Urothelium cell line (cell line): ENCODE data around the gene C12orf56.
"Not testable (repeated sequence)": the region's sequence is repeated elsewhere in the genome, so short reads cannot be mapped to it uniquely, and the experiment has no call there.

Experiments used
- DNase-seq: peaks from one replicate; pipeline ENCODE4 v3.0.0; 2011; ENCODE audit warnings: low spot score, mixed read lengths
- FAIRE-seq: peaks from 2 replicates; lab custom pipeline; 2011; peaks lifted over from hg19 to GRCh38; lab: Jason Lieb, UNC

C12orf56 gene

DNA sequence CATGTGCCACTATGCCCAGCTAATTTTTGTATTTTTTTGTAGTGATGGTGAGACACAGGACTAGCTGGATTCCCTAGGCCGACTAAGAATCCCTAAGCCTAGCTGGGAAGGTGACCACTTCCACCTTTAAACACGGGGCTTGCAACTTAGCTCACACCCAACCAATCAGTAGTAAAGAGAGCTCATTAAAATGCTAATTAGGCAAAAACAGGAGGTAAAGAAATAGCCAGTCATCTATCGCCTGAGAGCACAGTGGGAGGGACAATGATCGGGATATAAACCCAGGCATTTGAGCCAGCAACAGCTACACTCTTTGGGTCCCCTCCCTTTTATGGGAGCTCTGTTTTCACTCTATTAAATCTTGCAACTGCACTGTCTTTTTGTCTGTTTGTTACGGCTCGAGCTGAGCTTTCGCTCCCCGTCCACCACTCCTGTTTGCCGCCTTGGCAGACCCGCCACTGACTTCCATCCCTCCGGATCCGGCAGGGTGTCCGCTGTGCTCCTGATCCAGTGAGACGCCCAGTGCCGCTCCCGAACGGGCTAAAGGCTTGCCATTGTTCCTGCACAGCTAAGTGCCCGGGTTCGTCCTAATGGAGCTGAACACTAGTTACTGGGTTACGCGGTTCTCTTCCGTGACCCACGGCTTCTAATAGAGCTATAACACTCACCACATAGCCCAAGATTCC lies 70.9 kb downstream of the C12orf56 start:
- not testable (repeated sequence) for FAIRE-seq, DNase-seq

- DNase-seq (no peak), FAIRE-seq (no peak)
Measured at GRCh38 chr12:64318605-64319004, 72.0 kb downstream of the C12orf56 start.

GRCh38 chr12:64311877-64312276 lies 78.7 kb downstream of the C12orf56 start:
- FAIRE-seq (no peak), DNase-seq (no peak)

DNA sequence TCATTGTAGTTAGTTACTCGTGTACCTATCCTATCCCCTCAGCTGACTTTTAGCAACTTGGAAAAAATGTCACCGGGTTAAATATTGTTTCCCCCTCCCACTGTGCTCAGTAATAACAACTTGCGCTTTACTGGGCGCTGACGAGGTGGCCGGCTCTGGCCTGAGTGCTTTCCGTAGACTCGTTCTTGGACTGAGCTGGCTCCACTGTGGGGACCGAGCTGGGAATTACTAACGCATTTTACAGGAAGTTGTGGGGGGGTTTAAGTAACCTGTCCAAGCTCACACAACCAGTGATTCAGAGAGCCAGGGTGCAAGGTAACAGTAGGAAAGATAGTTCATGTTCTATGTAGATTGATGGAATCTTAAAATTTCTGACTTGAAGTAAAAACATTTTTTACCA lies 86.0 kb downstream of the C12orf56 start:
- FAIRE-seq (no peak), DNase-seq (no peak)

DNA sequence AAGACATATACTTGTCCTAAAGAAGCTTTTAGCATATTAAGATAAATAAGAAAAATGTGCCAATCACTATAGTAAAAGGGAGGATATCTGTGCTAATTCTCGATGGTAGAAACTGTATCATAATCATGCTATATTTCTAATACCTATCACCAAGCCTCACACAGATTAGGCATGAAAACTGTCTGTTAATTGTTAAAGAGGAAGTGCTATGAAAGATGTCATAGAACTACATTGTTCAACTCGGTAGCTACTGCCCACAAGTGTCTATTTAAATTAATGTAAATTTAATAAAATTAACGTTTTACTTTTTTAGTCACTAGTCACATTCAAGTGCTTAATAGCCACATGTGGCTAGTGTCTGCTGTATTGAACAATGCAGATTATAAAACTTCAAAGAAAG lies 90.9 kb downstream of the C12orf56 start:
- FAIRE-seq (no peak), DNase-seq (no peak)

DNA sequence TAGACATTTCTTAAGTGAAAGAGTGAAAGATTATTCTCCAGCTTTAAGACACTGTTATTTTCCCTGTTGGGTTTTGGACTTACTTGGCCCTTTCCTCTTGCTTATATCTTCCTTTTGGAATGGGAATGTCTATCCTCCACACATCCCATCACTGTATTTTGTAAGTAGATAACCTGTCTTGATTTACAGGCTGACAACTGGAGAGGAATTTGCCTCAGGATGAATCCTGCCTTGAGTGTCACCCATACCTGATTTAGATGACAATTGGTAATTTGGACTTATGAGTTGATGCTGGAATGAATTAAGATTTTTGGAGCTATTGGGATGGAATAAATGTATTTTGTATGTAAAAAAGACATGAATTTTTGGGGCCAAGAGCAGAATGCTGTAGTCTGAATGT lies 94.3 kb downstream of the C12orf56 start:
- no peak for FAIRE-seq
- DNase-seq = no peak

DNA sequence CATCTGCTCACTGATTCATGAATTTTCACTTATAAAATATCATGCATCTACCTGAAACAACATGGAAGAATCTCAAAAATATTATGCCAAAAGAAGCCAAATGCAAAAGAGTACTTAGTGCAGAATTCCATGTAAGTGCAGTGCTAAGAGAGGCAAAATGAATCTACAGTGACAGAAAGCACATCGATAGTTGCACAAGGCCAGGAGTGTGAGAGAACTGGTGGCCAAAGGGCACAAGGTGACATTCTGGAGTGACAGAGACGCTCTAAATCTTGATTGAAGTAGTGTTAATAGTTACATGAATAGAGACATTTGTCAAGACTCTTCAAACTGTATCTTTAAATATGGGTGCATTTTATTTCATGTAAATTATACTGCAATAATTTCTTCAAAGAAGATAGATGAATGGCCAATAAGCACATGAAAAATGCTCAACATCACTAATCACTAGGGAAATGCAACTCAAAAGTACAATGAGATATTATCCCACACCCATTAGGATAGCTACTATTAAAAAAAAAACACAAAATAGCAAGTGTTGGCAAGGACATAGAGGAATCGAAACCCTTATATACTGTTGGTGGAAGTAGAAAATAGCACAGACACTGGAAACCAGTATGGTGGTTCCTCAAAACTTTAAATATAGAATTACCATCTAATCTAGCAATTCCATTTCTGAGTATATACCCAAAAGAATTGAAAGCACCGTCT lies 96.7 kb downstream of the C12orf56 start:
- no peak for FAIRE-seq
- no peak for DNase-seq

DNA sequence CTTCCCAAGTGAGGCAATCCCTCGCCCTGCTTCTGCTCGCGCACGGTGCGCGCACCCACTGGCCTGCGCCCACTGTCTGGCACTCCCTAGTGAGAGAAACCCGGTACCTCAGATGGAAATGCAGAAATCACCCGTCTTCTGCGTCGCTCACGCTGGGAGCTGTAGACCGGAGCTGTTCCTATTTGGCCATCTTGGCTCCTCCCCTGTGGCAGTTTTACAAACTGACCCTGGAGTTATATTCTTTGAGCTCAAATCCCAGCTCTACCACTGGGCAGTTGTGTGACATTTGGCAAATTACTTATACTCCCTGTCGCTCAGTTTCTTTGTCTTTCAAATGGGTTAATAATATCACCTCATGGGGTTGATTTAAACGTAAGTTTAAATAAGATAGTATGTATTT lies 97.4 kb downstream of the C12orf56 start:
- not testable (repeated sequence) for FAIRE-seq, DNase-seq

DNA sequence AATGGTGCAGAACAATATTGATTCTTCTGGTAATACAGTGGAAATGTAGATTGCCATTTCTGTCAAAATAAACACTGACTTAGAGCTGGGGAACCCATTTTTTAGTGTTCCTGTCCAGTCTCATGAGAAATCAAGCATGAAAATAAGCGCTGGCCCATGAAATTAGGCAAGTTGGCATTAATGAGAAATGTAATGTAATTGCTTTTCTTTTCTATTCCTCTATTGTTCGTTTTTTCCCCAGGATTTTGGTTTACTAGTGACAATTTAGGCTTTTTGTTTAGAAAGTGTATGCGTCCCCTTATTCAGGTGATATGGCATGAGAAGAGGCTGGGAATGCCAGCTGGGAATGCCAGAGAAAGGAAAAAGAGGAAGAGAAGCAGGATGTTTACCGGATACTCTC lies 104.0 kb downstream of the C12orf56 start:
- no peak for DNase-seq
- no peak for FAIRE-seq

GRCh38 chr12:64284256-64284655 lies 106.3 kb downstream of the C12orf56 start:
- no peak for DNase-seq
- no peak for FAIRE-seq

DNA sequence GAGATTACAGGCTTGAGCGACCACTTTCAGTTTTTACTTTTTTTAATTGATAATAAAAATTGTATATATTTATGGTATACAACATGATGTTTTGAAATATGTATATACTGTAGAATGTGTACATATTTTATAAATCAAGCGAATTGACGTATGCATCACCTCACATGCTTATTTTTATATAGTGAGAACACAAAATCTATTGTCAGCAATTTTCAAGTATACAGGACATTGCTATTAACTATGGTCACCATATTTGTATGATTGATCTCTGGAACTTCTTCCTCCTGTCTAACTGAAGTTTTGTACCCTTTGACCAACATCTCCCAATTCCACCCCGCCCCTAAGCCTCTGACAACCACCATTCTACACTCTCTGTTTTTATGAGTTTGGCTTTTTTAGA lies 112.1 kb downstream of the C12orf56 start:
- no peak for FAIRE-seq

GRCh38 chr12:64273527-64274403 lies 116.8 kb downstream of the C12orf56 start:
- FAIRE-seq (peak; percentile 27), DNase-seq (no peak)

More for the DNA sequence above, 112.1 kb downstream of the C12orf56 start:
- no peak for DNase-seq

DNA sequence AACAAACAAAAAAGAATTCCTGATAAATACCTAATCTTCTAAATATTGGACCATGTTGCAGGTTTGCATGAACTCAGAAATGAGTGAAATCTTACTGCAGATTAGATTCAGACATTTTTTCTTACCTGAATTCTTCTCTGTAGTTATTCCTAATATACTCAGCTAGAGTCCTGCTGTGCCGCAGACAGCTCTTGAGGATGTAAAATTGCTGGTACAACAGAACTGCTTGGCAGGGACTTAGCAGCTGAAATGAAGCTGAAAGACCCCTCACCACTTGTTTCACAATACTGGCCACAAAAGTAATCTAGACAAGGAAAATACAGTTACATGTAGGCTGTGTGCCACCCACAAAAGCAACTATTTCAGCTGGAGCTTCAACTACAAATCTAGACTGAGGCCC lies 120.1 kb downstream of the C12orf56 start:
- DNase-seq (no peak), FAIRE-seq (no peak)

- DNase-seq (no peak), FAIRE-seq (no peak)
Measured at GRCh38 chr12:64269161-64269560, 121.4 kb downstream of the C12orf56 start.

DNA sequence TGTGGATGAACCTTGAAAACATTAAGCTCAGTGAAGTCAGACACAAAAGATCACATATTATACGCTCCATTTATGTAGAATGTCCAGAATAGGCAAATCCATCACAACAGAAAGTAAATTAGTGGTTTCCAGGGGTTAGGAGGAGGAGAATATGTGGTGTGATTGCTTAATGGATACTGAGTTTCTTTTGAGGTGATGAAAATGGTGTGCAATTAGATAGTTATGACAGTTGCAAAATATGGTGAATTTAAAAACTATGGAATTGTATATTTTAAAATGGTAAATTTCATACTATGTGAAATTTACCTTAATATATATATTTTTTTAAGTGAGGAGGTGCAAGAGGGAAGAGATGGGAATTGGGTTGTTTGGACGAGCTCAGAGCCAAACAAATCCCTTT lies 122.1 kb downstream of the C12orf56 start:
- no peak for FAIRE-seq
- no peak for DNase-seq

DNA sequence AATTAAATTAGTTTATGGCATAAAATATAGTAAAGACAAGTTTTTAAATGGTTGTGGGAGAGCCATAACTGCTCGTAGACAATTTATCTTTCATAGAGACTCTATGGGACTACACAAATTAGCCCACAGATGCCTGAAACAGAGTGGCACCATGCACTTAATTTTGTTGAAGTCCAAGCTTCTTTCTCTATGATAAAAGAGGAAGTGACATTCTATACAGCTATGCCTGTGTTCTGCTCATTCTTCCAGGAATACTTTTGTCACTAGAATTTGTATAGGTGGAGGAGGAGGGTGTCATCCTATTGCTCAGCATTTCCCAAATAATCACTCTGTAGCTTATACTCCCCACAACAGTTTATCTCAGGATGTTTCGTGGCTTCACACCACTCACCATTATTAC lies 124.7 kb downstream of the C12orf56 start:
- FAIRE-seq (no peak), DNase-seq (no peak)

GRCh38 chr12:64261813-64262212 lies 128.7 kb downstream of the C12orf56 start:
- no peak for DNase-seq
- no peak for FAIRE-seq

DNA sequence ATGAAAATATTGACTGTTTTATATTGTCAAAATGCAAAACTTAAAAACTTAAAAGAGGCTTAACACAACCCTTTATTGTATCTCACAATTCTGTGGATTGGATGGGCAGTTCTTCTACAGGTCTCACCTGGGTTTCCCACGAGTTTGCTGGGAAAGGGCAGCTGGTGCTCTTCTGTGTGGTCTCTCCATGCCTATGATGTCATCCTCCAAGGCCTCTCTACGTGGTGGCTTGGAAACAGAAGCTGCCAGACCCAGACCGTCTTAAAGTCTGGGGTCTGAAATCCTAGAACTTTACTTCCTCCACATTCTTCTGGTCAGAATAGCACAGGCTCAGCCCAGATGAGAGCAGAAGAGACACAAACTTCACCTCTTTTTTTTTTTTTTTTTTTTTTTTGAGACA lies 132.0 kb downstream of the C12orf56 start:
- no peak for FAIRE-seq
- DNase-seq = no peak

DNA sequence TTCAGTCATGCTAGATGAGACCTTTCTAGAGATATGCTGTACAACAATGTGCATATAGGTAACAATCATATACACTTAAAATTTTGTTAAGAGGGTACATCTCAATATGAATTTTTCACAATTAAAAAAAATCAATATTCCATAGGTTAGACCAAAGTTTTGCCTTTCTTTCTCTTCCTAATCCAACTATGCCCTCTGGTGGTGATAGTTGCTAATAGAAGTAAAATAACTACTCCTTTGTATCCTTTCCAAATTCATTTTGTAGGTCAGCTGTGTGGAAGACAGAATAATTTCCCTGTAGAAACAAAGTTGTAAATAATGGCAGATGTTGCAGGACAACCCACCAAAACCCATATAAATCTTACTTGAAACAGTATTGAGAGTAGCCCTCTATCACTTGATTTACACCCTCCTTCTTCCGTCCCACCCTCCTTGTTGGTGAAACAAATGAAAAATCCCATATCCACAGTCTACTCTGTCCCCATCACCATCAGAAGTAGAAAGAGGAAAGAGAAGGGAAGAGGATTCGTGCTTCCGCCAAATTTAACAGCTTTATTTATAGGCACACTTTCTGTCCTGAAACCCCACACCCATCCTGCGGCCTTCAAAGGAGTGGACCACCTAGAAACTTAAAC lies 134.3 kb downstream of the C12orf56 start:
- FAIRE-seq = no peak

GRCh38 chr12:64255249-64255648 lies 135.3 kb downstream of the C12orf56 start:
- DNase-seq = no peak
- FAIRE-seq = no peak

More for the DNA sequence above, 134.3 kb downstream of the C12orf56 start:
- peak; percentile 24 for DNase-seq

DNA sequence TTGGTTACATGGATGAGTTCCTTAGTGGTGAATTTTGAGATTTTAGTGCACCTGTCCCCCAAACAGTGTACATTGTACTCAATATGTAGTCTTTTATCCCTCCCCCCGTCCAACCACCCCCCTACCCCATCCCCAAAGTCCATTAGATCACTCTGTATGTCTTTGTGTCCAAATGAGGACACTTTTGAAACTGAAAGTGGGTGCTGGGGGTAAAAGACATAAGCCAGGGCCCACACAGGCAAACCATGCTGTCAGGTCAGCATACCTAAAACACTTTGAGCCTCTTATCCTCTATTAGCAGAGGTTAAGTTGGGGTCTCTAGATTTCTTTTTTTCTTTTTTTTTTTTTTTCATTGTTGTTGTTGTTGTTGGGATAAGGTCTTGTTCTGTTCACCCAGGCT lies 137.2 kb downstream of the C12orf56 start:
- FAIRE-seq (no peak), DNase-seq (no peak)
